GM04503 (cell line): ENCODE measurements around the gene CLEC1A.

Source experiments
- DNase-seq: peaks from one replicate; pipeline ENCODE4 v3.0.0-alpha.2; 2012; ENCODE audit warnings: low read depth

Gene CLEC1A

GRCh38 chr12:10098791-10099190, at the start of gene CLEC1A:
CLEC1A (minus strand) TSS chr12:10098985; CDS start chr12:10098922, 63 bp downstream.
- DNase-seq = peak; percentile 21

GRCh38 chr12:10147714-10148403, 49.1 kb upstream of the CLEC1A start:
- DNase-seq = no peak

- DNase-seq = no peak
Measured at GRCh38 chr12:10142976-10143589, 44.3 kb upstream of the CLEC1A start.

GRCh38 chr12:10140001-10140400, 41.2 kb upstream of the CLEC1A start:
- DNase-seq = no peak

- DNase-seq = no peak
Measured at GRCh38 chr12:10136637-10137205, 37.9 kb upstream of the CLEC1A start.

- no peak for DNase-seq
Measured at GRCh38 chr12:10135126-10135525, 36.3 kb upstream of the CLEC1A start.

GRCh38 chr12:10132850-10133370, 34.1 kb upstream of the CLEC1A start:
- no peak for DNase-seq

GRCh38 chr12:10131111-10131690, 32.4 kb upstream of the CLEC1A start:
- DNase-seq = no peak

- no peak for DNase-seq
Measured at GRCh38 chr12:10130042-10130441, 31.3 kb upstream of the CLEC1A start, which contains the start of gene CLEC7A. CLEC7A (minus strand) TSS chr12:10130199; CDS start chr12:10130082, 117 bp downstream.

GRCh38 chr12:10128687-10129086, 29.9 kb upstream of the CLEC1A start:
- DNase-seq = no peak

- no peak for DNase-seq
Measured at GRCh38 chr12:10126413-10126812, 27.6 kb upstream of the CLEC1A start.

- DNase-seq = no peak
Measured at GRCh38 chr12:10122689-10123088, 23.9 kb upstream of the CLEC1A start.

- no peak for DNase-seq
Measured at GRCh38 chr12:10121278-10121677, 22.5 kb upstream of the CLEC1A start.

GRCh38 chr12:10119066-10119465, 20.3 kb upstream of the CLEC1A start:
- no peak for DNase-seq

- DNase-seq = no peak
Measured at GRCh38 chr12:10115890-10116289, 17.1 kb upstream of the CLEC1A start.

GRCh38 chr12:10115311-10115710, 16.5 kb upstream of the CLEC1A start:
- no peak for DNase-seq

GRCh38 chr12:10113920-10114319, 15.1 kb upstream of the CLEC1A start:
- DNase-seq = no peak

GRCh38 chr12:10113075-10113474, 14.3 kb upstream of the CLEC1A start:
- DNase-seq = peak; percentile 13

- no peak for DNase-seq
Measured at GRCh38 chr12:10111451-10111850, 12.7 kb upstream of the CLEC1A start.

- no peak for DNase-seq
Measured at GRCh38 chr12:10110256-10110844, 11.6 kb upstream of the CLEC1A start.

GRCh38 chr12:10102322-10102721, 3.5 kb upstream of the CLEC1A start:
- DNase-seq = no peak

- DNase-seq = no peak
Measured at GRCh38 chr12:10101648-10102220, 2.9 kb upstream of the CLEC1A start.
